ENCODE measurements around the gene RASGRF2. TPM values are rescaled to one million over a fixed set of nuclear protein-coding genes. Genes with fewer than 3 reads are reported as not detected.

Gene RASGRF2
- total RNA-seq, 1 experiment from 2014 or later = 0.18 TPM

GRCh38 chr5:81137833-81138232 is 177.7 kb downstream of the RASGRF2 start:
- ChIA-PET CTCF (no interaction called here), POLR2A (ENCODE audit: unreplicated experiment) (no interaction called here)
- DNase-seq (no peak), ATAC-seq (no peak)
- no peak overlapping the region for H3K27ac ChIP-seq (ENCODE audit: low read length)
- no peaks in the 10 kb centered on the region for H3F3A ChIP-seq (ENCODE audit: low read length, unreplicated experiment)
- no peak overlapping the region for H3K4me2 ChIP-seq (ENCODE audit: low read length)
- H3K4me3 ChIP-seq (ENCODE audit: low read length) = no peak overlapping the region
- H3K79me2 ChIP-seq (ENCODE audit: low read length) = no peaks in the 10 kb centered on the region
- H3K4me1 ChIP-seq (ENCODE audit: insufficient read depth, low read length) = no peaks in the 10 kb centered on the region
- TF ChIP-seq CTCF (conservative IDR thresholded peaks at IDR 0.05; ENCODE audit: low read depth, low read length) (no peak), EZH2 (IDR thresholded peaks at IDR 0.05; ENCODE audit: low read length, unreplicated experiment) (no peak), EZH2phosphoT487 (IDR thresholded peaks at IDR 0.05; ENCODE audit: borderline replicate concordance, low read length) (no peak)
- no peaks in the 10 kb centered on the region for H3K36me3 ChIP-seq (ENCODE audit: low read depth, low read length)
- no peaks in the 10 kb centered on the region for H3K9me2 ChIP-seq (replicated peaks; ENCODE audit: low read length)
- no peak overlapping the region for H2AFZ ChIP-seq (ENCODE audit: low read length)
- BruUV-seq (replicated peaks) = no TSS peak
- no peak overlapping the region for H3K9ac ChIP-seq (ENCODE audit: low read length)
- H4K20me1 ChIP-seq (ENCODE audit: low read length) = no peaks in the 10 kb centered on the region
- no peaks in the 10 kb centered on the region for H3K27me3 ChIP-seq (ENCODE audit: low read length)
- intact Hi-C loops (cut with micrococcal nuclease) = no loop called here
- no peaks in the 10 kb centered on the region for H3K9me3 ChIP-seq (ENCODE audit: low read length)

GRCh38 chr5:81140441-81140840 is 180.3 kb downstream of the RASGRF2 start:
- no peaks in the 10 kb centered on the region for H3K27me3 ChIP-seq (ENCODE audit: low read length)
- no peaks in the 10 kb centered on the region for H3K79me2 ChIP-seq (ENCODE audit: low read length)
- BruUV-seq (replicated peaks) = no TSS peak
- H3K36me3 ChIP-seq (ENCODE audit: low read depth, low read length) = no peaks in the 10 kb centered on the region
- TF ChIP-seq EZH2 (IDR thresholded peaks at IDR 0.05; ENCODE audit: low read length, unreplicated experiment) (no peak), EZH2phosphoT487 (IDR thresholded peaks at IDR 0.05; ENCODE audit: borderline replicate concordance, low read length) (no peak), CTCF (conservative IDR thresholded peaks at IDR 0.05; ENCODE audit: low read depth, low read length) (no peak)
- H3K9ac ChIP-seq (ENCODE audit: low read length) = no peak overlapping the region
- H2AFZ ChIP-seq (ENCODE audit: low read length) = no peak overlapping the region
- H3F3A ChIP-seq (ENCODE audit: low read length, unreplicated experiment) = no peaks in the 10 kb centered on the region
- H3K9me2 ChIP-seq (replicated peaks; ENCODE audit: low read length) = no peaks in the 10 kb centered on the region
- H3K9me3 ChIP-seq (ENCODE audit: low read length) = no peaks in the 10 kb centered on the region
- H3K4me2 ChIP-seq (ENCODE audit: low read length) = no peak overlapping the region
- H3K4me1 ChIP-seq (ENCODE audit: insufficient read depth, low read length) = no peaks in the 10 kb centered on the region
- no peaks in the 10 kb centered on the region for H4K20me1 ChIP-seq (ENCODE audit: low read length)
- ChIA-PET CTCF (no interaction called here), POLR2A (ENCODE audit: unreplicated experiment) (no interaction called here)
- no peak overlapping the region for H3K27ac ChIP-seq (ENCODE audit: low read length)
- ATAC-seq (no peak), DNase-seq (no peak)
- intact Hi-C loops (cut with micrococcal nuclease) = no loop called here
- no peak overlapping the region for H3K4me3 ChIP-seq (ENCODE audit: low read length)

- DNase-seq (no peak), ATAC-seq (no peak)
- H3F3A ChIP-seq (ENCODE audit: low read length, unreplicated experiment) = no peaks in the 10 kb centered on the region
- H3K9me2 ChIP-seq (replicated peaks; ENCODE audit: low read length) = no peaks in the 10 kb centered on the region
- no peaks in the 10 kb centered on the region for H3K4me1 ChIP-seq (ENCODE audit: insufficient read depth, low read length)
- H3K36me3 ChIP-seq (ENCODE audit: low read depth, low read length) = no peaks in the 10 kb centered on the region
- TF ChIP-seq CTCF (conservative IDR thresholded peaks at IDR 0.05; ENCODE audit: low read depth, low read length) (no peak), EZH2phosphoT487 (IDR thresholded peaks at IDR 0.05; ENCODE audit: borderline replicate concordance, low read length) (no peak), EZH2 (IDR thresholded peaks at IDR 0.05; ENCODE audit: low read length, unreplicated experiment) (no peak)
- no TSS peak for BruUV-seq (replicated peaks)
- H3K27ac ChIP-seq (ENCODE audit: low read length) = no peak overlapping the region
- ChIA-PET POLR2A (ENCODE audit: unreplicated experiment) (no interaction called here), CTCF (interaction anchor here (0.6 kb wide), 1 partner anchor 32 kb away, joined by 4 read pairs; no protein-coding TSS in a partner anchor)
- H2AFZ ChIP-seq (ENCODE audit: low read length) = no peak overlapping the region
- intact Hi-C loops (cut with micrococcal nuclease) = no loop called here
- H3K9ac ChIP-seq (ENCODE audit: low read length) = no peak overlapping the region
- no peaks in the 10 kb centered on the region for H3K9me3 ChIP-seq (ENCODE audit: low read length)
- no peaks in the 10 kb centered on the region for H3K79me2 ChIP-seq (ENCODE audit: low read length)
- no peaks in the 10 kb centered on the region for H3K27me3 ChIP-seq (ENCODE audit: low read length)
- H3K4me2 ChIP-seq (ENCODE audit: low read length) = no peak overlapping the region
- H4K20me1 ChIP-seq (ENCODE audit: low read length) = no peaks in the 10 kb centered on the region
- H3K4me3 ChIP-seq (ENCODE audit: low read length) = no peak overlapping the region
Measured at GRCh38 chr5:81140943-81141342, 180.8 kb downstream of the RASGRF2 start.

All from PC-3 (cell line).